DOHH2 (cell line): ENCODE measurements around the gene COBLL1.

Source experiments
- H3F3A ChIP-seq: fragments of 200-600 bp; sonication (generic), shearing (Covaris generic); 2 replicates; pipeline ENCODE4 v1.6.0; 2016; ENCODE audit warnings: antibody characterized with exemption, mild to moderate bottlenecking; ENCODE audit not compliant: control insufficient read depth, insufficient read depth
- H3K27ac ChIP-seq: fragments of 200-600 bp; sonication (generic); 2 replicates; pipeline ENCODE4 v1.5.1; 2014; ENCODE audit warnings: low read depth, mild to moderate bottlenecking, low read length, moderate library complexity
- H3K27me3 ChIP-seq: fragments of 200-600 bp; sonication (generic); 2 replicates; pipeline ENCODE4 v1.6.1; 2014; ENCODE audit warnings: mild to moderate bottlenecking, low read length, mixed read lengths; ENCODE audit not compliant: control insufficient read depth
- H3K36me3 ChIP-seq: fragments of 200-600 bp; sonication (generic); 2 replicates; pipeline ENCODE4 v1.6.1; 2014; ENCODE audit warnings: mild to moderate bottlenecking, low read length, moderate library complexity, mixed read lengths; ENCODE audit not compliant: control insufficient read depth
- H3K4me1 ChIP-seq: fragments of 200-600 bp; sonication (generic); 2 replicates; pipeline ENCODE4 v1.6.1; 2014; ENCODE audit warnings: mild to moderate bottlenecking, low read length, mixed read lengths; ENCODE audit not compliant: control insufficient read depth
- H3K4me2 ChIP-seq: fragments of 200-600 bp; sonication (generic); 2 replicates; pipeline ENCODE4 v1.6.0; 2014; ENCODE audit warnings: mild to moderate bottlenecking, low read length, moderate library complexity
- H3K4me3 ChIP-seq: fragments of 200-600 bp; sonication (generic); 2 replicates; pipeline ENCODE4 v1.5.1; 2014; ENCODE audit warnings: mild to moderate bottlenecking, low read length, mixed read lengths
- H3K79me2 ChIP-seq: fragments of 200-600 bp; sonication (generic); 2 replicates; pipeline ENCODE4 v1.6.1; 2014; ENCODE audit warnings: mild to moderate bottlenecking, low read length, mixed read lengths; ENCODE audit not compliant: control insufficient read depth
- H3K9me2 ChIP-seq: fragments of 200-600 bp; sonication (generic); replicated peaks from 2 replicates; pipeline ENCODE4 v1.6.1; 2014; ENCODE audit warnings: mild to moderate bottlenecking, low read length, mixed read lengths; ENCODE audit not compliant: control insufficient read depth
- H3K9me3 ChIP-seq: fragments of 200-600 bp; sonication (generic); 2 replicates; pipeline ENCODE4 v1.6.1; 2014; ENCODE audit warnings: antibody characterized with exemption, low read length, mixed read lengths; ENCODE audit not compliant: control insufficient read depth, insufficient read depth
- H4K20me1 ChIP-seq: fragments of 200-600 bp; sonication (generic); 2 replicates; pipeline ENCODE4 v1.6.0; 2014; ENCODE audit warnings: low read depth, mild to moderate bottlenecking, antibody characterized with exemption, low read length, moderate library complexity; ENCODE audit not compliant: control insufficient read depth, insufficient read depth
- CTCF ChIP-seq: fragments of 200-600 bp; sonication (generic); IDR thresholded peaks from one replicate; pipeline ENCODE4 v1.5.1; 2014; ENCODE audit warnings: antibody characterized with exemption, mild to moderate bottlenecking, low read depth, low read length; ENCODE audit not compliant: poor library complexity, severe bottlenecking
- EZH2phosphoT487 ChIP-seq: fragments of 200-600 bp; sonication (generic); IDR thresholded peaks from 2 replicates; pipeline ENCODE4 v1.6.1; 2017; ENCODE audit warnings: borderline replicate concordance, mild to moderate bottlenecking, antibody characterized with exemption, low read length, moderate library complexity, mixed read lengths

COBLL1 gene

GRCh38 chr2:164677733-164678132 lies 163.9 kb downstream of the COBLL1 start:
- no peaks in the 10 kb centered on the region for H3K9me3 ChIP-seq
- H3K4me2 ChIP-seq, result no peak overlapping the region
- no peaks in the 10 kb centered on the region for H3K9me2 ChIP-seq
- no peaks in the 10 kb centered on the region for H4K20me1 ChIP-seq
- H3F3A ChIP-seq, result no peaks in the 10 kb centered on the region
- no peaks in the 10 kb centered on the region for H3K4me1 ChIP-seq
- no peaks in the 10 kb centered on the region for H3K36me3 ChIP-seq
- no peak overlapping the region for H3K27ac ChIP-seq
- TF ChIP-seq CTCF (no peak), EZH2phosphoT487 (no peak)
- H3K79me2 ChIP-seq, result no peaks in the 10 kb centered on the region
- no peaks in the 10 kb centered on the region for H3K27me3 ChIP-seq
- no peak overlapping the region for H3K4me3 ChIP-seq

GRCh38 chr2:164677271-164677670 lies 164.4 kb downstream of the COBLL1 start:
- no peaks in the 10 kb centered on the region for H4K20me1 ChIP-seq
- no peaks in the 10 kb centered on the region for H3K4me1 ChIP-seq
- H3F3A ChIP-seq, result no peaks in the 10 kb centered on the region
- no peak overlapping the region for H3K4me3 ChIP-seq
- H3K9me3 ChIP-seq, result no peaks in the 10 kb centered on the region
- H3K27ac ChIP-seq, result no peak overlapping the region
- no peaks in the 10 kb centered on the region for H3K36me3 ChIP-seq
- no peaks in the 10 kb centered on the region for H3K9me2 ChIP-seq
- H3K79me2 ChIP-seq, result no peaks in the 10 kb centered on the region
- no peak overlapping the region for H3K4me2 ChIP-seq
- H3K27me3 ChIP-seq, result no peaks in the 10 kb centered on the region
- no peak for TF ChIP-seq CTCF
- no peak for TF ChIP-seq EZH2phosphoT487

GRCh38 chr2:164675687-164676086 lies 165.9 kb downstream of the COBLL1 start:
- H3K4me1 ChIP-seq, result no peaks in the 10 kb centered on the region
- no peaks in the 10 kb centered on the region for H3K36me3 ChIP-seq
- H3K9me3 ChIP-seq, result no peaks in the 10 kb centered on the region
- H3K4me3 ChIP-seq, result no peak overlapping the region
- no peaks in the 10 kb centered on the region for H3F3A ChIP-seq
- H3K27ac ChIP-seq, result no peak overlapping the region
- no peaks in the 10 kb centered on the region for H3K79me2 ChIP-seq
- TF ChIP-seq CTCF (no peak), EZH2phosphoT487 (no peak)
- H3K27me3 ChIP-seq, result no peaks in the 10 kb centered on the region
- H3K4me2 ChIP-seq, result no peak overlapping the region
- no peaks in the 10 kb centered on the region for H3K9me2 ChIP-seq
- no peaks in the 10 kb centered on the region for H4K20me1 ChIP-seq

- no peak overlapping the region for H3K4me3 ChIP-seq
- H4K20me1 ChIP-seq, result no peaks in the 10 kb centered on the region
- H3K9me3 ChIP-seq, result no peaks in the 10 kb centered on the region
- no peaks in the 10 kb centered on the region for H3K27me3 ChIP-seq
- no peaks in the 10 kb centered on the region for H3K79me2 ChIP-seq
- TF ChIP-seq CTCF, result no peak
- TF ChIP-seq EZH2phosphoT487, result no peak
- no peaks in the 10 kb centered on the region for H3K4me1 ChIP-seq
- H3K9me2 ChIP-seq, result no peaks in the 10 kb centered on the region
- no peak overlapping the region for H3K4me2 ChIP-seq
- H3K36me3 ChIP-seq, result no peaks in the 10 kb centered on the region
- no peaks in the 10 kb centered on the region for H3F3A ChIP-seq
- H3K27ac ChIP-seq, result no peak overlapping the region
These were observed 166.6 kb downstream of the COBLL1 start for GRCh38 chr2:164675027-164675426.
